ENCODE results near the gene SLC24A3.

DNA sequence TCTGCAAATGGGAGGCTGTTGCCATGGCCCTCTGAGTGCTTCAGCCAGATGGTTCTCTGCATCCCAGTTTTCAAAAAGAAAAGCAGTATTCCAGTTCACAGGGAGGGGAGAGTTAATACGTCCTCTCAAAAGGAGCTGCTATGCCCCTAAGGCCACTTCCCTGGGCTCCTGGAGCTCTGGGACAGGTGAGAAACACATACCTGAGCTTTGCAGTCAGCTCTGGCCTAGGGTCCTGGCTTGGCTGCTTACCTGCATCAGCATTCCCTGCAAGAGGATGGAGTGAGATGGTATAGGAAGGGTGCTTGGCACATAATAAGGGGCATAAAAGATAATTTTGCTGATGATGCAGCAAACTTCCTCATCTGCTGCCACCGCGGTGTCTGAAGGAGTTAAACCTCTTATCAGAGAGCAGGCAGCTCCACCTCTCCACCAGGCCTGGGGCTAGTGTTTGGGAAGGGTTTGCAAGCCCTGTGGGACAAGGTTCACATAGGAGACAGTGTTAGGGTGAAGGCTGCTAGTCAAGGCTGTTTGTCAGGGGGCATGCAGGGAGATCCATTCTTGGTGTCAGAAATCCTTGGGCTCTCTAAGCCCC, 62.7 kb downstream of the SLC24A3 start:
- TF ChIP-seq, protein P1, sequence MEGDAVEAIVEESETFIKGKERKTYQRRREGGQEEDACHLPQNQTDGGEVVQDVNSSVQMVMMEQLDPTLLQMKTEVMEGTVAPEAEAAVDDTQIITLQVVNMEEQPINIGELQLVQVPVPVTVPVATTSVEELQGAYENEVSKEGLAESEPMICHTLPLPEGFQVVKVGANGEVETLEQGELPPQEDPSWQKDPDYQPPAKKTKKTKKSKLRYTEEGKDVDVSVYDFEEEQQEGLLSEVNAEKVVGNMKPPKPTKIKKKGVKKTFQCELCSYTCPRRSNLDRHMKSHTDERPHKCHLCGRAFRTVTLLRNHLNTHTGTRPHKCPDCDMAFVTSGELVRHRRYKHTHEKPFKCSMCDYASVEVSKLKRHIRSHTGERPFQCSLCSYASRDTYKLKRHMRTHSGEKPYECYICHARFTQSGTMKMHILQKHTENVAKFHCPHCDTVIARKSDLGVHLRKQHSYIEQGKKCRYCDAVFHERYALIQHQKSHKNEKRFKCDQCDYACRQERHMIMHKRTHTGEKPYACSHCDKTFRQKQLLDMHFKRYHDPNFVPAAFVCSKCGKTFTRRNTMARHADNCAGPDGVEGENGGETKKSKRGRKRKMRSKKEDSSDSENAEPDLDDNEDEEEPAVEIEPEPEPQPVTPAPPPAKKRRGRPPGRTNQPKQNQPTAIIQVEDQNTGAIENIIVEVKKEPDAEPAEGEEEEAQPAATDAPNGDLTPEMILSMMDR (IDR thresholded peaks at IDR 0.05) = no peak
- TF ChIP-seq SIN3A (IDR thresholded peaks at IDR 0.05; ENCODE audit: borderline replicate concordance, insufficient read depth, low read depth, low read length) = no peak

All from Panc1 (cell line).